Muscle of leg (tissue), 16 donors: ENCODE results near the gene BID. TPM values are rescaled to one million over a fixed set of nuclear protein-coding genes. Genes with fewer than 3 reads are reported as not detected.

ENCODE experiments used
- DNase-seq: peaks from one replicate; pipeline ENCODE4 v3.0.0; 2013
- H3K27ac ChIP-seq: one replicate; pipeline ENCODE4 v1.5.1; 2013; ENCODE audit warnings: mild to moderate bottlenecking, low read length, control low read depth
- H3K27me3 ChIP-seq: one replicate; pipeline ENCODE4 v1.6.1; 2013; ENCODE audit warnings: low read length; ENCODE audit not compliant: control insufficient read depth, insufficient read depth
- H3K36me3 ChIP-seq: one replicate; pipeline ENCODE4 v1.6.1; 2013; ENCODE audit warnings: low read length; ENCODE audit not compliant: control insufficient read depth, insufficient read depth
- H3K4me1 ChIP-seq: one replicate; pipeline ENCODE4 v1.6.1; 2013; ENCODE audit warnings: low read length; ENCODE audit not compliant: control insufficient read depth, insufficient read depth
- H3K4me3 ChIP-seq: one replicate; pipeline ENCODE4 v1.5.1; 2013; ENCODE audit warnings: low read length, control low read depth
- H3K9me3 ChIP-seq: replicated peaks from 2 replicates; pipeline ENCODE4 v1.6.1; 2013; ENCODE audit warnings: low read depth, low read length; ENCODE audit not compliant: control insufficient read depth
- WGBS: methylation state at CpG from one replicate; pipeline ENCODE4 v1.1.5; 2013; ENCODE audit warnings: missing lambda C conversion rate; ENCODE audit not compliant: insufficient coverage; 5-methylcytosine and 5-hydroxymethylcytosine counted together
- long read RNA-seq, 11 donors: transcript quantifications; one replicate each; lab custom pipeline, GENCODE V29; 2026
- polyA plus RNA-seq, 8 donors: library from polyadenylated mRNA; unstranded; fragments of 120-200 nt; gene quantifications; one replicate each; pipeline versions ENCODE4 v1.2.1 to v1.2.3, GENCODE V29; 2013; ENCODE audit warnings: inconsistent platforms in 1 of 8, low replicate concordance in 1 of 8; ENCODE audit not compliant: insufficient read length in 8 of 8, insufficient read depth in 1 of 8
- total RNA-seq: library from RNA; stranded (reverse); fragments of 120-200 nt; gene quantifications from one replicate; pipeline ENCODE4 v1.2.4, GENCODE V29; 2013

The BID gene
- total RNA-seq (16.0 TPM), polyA plus RNA-seq (10 to 100 TPM; 16.1 to 20.5 (median 18.0) TPM)
- long read RNA-seq, donor 1, transcript BID-215 (6 exons, 2,199 nt) = major isoform, 9 of 10 reads
- long read RNA-seq, donor 1, partial matches to known transcripts = 0 of 10 reads
- long read RNA-seq, donor 1, other reads (novel, unspliced or antisense) = 0 of 10 reads
- long read RNA-seq, donor 2, partial matches to known transcripts = 0 of 1 reads
- long read RNA-seq, donor 2, other reads (novel, unspliced or antisense) = 0 of 1 reads
- long read RNA-seq, donor 3, transcript BID-215 (6 exons, 2,199 nt) = major isoform, 11 of 15 reads
- long read RNA-seq, donor 3, partial matches to known transcripts = 0 of 15 reads
- long read RNA-seq, donor 3, other reads (novel, unspliced or antisense) = 0 of 15 reads
- long read RNA-seq, donor 4, transcript BID-215 (6 exons, 2,199 nt) = major isoform, 5 of 7 reads
- long read RNA-seq, donor 4, partial matches to known transcripts = 0 of 7 reads
- long read RNA-seq, donor 4, other reads (novel, unspliced or antisense) = 0 of 7 reads
- long read RNA-seq, donor 5, transcript BID-215 (6 exons, 2,199 nt) = major isoform, 15 of 20 reads
- long read RNA-seq, donor 5, partial matches to known transcripts = 0 of 20 reads
- long read RNA-seq, donor 5, other reads (novel, unspliced or antisense) = 0 of 20 reads
- long read RNA-seq, donor 6, transcript BID-215 (6 exons, 2,199 nt) = major isoform, 8 of 15 reads
- long read RNA-seq, donor 6, partial matches to known transcripts = 0 of 15 reads
- long read RNA-seq, donor 6, other reads (novel, unspliced or antisense) = 0 of 15 reads
- long read RNA-seq, donor 7, partial matches to known transcripts = 0 of 10 reads
- long read RNA-seq, donor 7, other reads (novel, unspliced or antisense) = 0 of 10 reads
- long read RNA-seq, donor 8, partial matches to known transcripts = 0 of 9 reads
- long read RNA-seq, donor 8, other reads (novel, unspliced or antisense) = 0 of 9 reads
- long read RNA-seq, donor 9, partial matches to known transcripts = 0 of 6 reads
- long read RNA-seq, donor 9, other reads (novel, unspliced or antisense) = 0 of 6 reads
- long read RNA-seq, donor 10, transcript BID-215 (6 exons, 2,199 nt) = major isoform, 9 of 17 reads
- long read RNA-seq, donor 10, transcript BID-203 (4 exons, 1,879 nt) = minor isoform, 5 of 17 reads
- long read RNA-seq, donor 10, partial matches to known transcripts = 0 of 17 reads
- long read RNA-seq, donor 10, other reads (novel, unspliced or antisense) = 0 of 17 reads
- long read RNA-seq, donor 11, transcript BID-215 (6 exons, 2,199 nt) = major isoform, 9 of 11 reads
- long read RNA-seq, donor 11, partial matches to known transcripts = 0 of 11 reads
- long read RNA-seq, donor 11, other reads (novel, unspliced or antisense) = 0 of 11 reads

DNA sequence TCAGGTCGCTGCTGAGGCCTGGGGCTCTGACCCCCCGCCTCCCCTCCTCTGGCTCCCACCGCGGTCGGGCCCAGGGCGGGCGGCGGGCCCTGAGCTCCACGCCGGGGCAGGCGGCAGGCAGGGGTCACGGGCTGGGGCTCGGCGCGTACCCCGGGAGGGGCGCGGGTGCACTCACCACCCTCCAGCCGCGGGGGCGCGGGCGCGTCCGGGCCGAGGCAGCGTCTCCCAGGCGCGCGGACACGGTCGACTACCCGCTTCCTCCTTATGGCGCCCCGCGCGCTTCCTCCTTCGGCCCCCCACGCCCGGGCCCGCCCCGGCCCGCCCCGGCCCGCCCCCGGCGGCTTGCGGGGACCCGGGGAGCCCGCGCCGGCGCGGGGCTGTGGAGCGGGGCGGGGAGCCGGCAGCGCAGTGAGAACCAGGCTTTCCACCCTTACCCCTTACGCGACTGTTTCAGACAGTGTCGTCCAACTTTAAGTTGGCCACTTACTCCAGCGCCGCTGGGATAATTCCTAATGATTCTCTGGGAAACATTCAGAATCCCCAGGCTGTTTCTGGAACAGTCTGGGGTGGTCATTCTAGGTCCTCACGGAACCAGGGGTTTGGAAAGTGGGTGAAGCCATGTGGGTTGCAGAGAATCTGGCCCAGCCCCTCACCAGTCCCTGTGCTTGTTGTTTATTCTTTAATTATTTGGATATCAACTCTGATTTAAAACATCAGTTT is at the start of gene BID:
TSS of gene BID (minus strand) at position 264 of the 720 bp plus-strand sequence. CDS start 24,353 bp downstream, outside the sequence.
- Histone ChIP-seq H3K4me3 (peak within 1 kb of the TSS; percentile 50), H3K27ac (no peak within 1 kb of the TSS), H3K4me1 (peaks cover 45% of the 10 kb centered on the region), H3K36me3 (no peaks in the 10 kb centered on the region), H3K27me3 (peaks cover 3% of the 10 kb centered on the region), H3K9me3 (no peaks in the 10 kb centered on the region)
- peak; percentile 58 for DNase-seq
- under 1% methylated on average over 41 of the region's 64 CpGs for WGBS

DNA sequence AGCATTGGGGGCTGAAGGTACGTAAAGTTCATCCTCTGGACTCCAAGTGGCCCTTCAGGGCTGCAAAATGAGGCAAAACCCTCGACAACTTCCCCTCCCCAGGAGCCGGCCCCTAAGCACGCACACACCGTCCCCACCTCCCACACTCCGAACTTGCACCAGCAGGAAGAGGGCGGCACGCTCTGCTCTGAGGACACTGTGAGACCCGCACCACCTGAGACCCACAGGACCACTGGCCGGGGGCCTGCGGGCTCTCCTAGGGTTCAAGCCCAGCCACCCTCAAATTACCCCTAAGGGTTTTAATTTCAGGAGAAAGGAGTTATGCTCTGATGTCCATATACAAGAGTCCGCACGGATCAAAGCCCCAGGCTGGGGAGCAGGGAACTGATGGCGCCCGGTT is 49.7 kb upstream of the BID start:
- WGBS = 91% methylated on average over 6 of the region's 15 CpGs
- DNase-seq = no peak
- Histone ChIP-seq H3K36me3 (peaks cover 66% of the 10 kb centered on the region), H3K27me3 (no peaks in the 10 kb centered on the region), H3K27ac (no peak overlapping the region), H3K4me3 (no peak overlapping the region), H3K9me3 (no peaks in the 10 kb centered on the region), H3K4me1 (no peaks in the 10 kb centered on the region)

DNA sequence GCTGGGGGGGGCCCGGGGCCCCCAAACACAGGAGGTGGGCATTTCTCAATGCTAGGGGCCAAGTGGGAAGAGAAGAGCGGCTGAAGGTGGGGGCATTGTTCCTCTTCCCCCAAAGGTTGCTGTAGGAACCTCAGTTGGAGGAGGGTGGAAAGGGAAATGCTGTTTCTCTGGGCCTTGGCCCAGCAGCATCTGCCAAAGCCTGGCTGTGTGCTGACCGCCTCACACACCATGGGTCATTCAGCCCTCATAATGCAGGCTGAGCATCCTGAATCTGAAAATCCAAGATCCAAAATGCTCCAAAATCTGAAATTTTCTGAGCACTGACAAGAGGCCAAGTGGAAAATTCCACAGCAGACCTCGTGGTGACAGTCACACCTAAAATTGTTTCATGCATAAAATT is 49.0 kb upstream of the BID start:
- H3K4me3 ChIP-seq = no peak overlapping the region
- 89% methylated on average over 3 of the region's 4 CpGs for WGBS
- H3K9me3 ChIP-seq = no peaks in the 10 kb centered on the region
- no peaks in the 10 kb centered on the region for H3K4me1 ChIP-seq
- peaks cover 66% of the 10 kb centered on the region for H3K36me3 ChIP-seq
- H3K27me3 ChIP-seq = no peaks in the 10 kb centered on the region
- DNase-seq = no peak
- no peak overlapping the region for H3K27ac ChIP-seq

DNA sequence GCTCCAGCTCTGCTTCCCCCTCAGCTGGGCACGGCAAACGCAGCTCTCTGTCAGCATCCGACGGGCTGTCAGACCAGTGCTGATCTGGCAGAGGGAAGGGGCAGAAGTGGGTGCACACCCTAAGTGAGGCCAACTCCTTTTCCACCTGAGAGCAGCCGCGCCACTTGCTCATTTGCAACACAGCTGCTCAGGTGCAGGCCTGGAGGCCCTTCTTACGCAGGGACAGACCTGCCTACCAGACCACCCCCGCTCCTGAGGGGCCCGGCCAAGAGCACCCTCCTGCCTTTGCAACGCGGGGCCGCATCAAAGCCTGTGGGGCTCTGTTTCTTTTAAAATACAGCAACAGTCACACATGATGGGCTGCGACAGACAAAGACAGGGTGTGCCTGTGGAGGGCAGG is 47.8 kb upstream of the BID start:
- Histone ChIP-seq H3K27ac (no peak overlapping the region), H3K36me3 (peaks cover 62% of the 10 kb centered on the region), H3K4me3 (no peak overlapping the region), H3K4me1 (no peaks in the 10 kb centered on the region), H3K9me3 (no peaks in the 10 kb centered on the region), H3K27me3 (no peaks in the 10 kb centered on the region)
- WGBS = 93% methylated on average over 13 of the region's 13 CpGs
- no peak for DNase-seq

DNA sequence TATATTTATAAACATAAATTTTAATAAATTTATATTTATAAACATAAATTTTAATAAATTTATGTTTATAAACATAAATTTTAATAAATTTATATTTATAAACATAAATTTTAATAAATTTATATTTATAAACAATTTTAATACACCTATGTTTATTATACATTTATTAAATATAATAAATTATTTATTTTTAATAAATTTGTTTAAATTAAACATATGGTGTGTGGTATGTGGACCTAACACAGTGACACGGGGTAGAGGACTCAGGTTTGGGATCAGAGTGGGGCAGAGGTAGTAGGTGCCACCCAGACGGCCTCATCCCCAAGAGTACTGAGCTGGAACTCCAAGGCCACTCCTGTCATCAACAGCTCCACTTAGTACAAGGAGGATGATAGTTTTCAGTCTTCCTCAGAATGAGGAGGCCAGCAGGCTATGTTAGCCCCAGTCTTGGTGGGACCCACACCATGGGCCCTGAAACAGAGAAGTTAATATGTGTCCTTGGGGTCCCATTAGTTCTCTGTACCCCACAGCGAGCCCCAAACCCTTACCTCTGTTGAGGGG is 46.7 kb upstream of the BID start:
- H3K27me3 ChIP-seq = no peaks in the 10 kb centered on the region
- peaks cover 63% of the 10 kb centered on the region for H3K36me3 ChIP-seq
- H3K9me3 ChIP-seq = no peaks in the 10 kb centered on the region
- DNase-seq = no peak
- no peak overlapping the region for H3K4me3 ChIP-seq
- no peaks in the 10 kb centered on the region for H3K4me1 ChIP-seq
- H3K27ac ChIP-seq = no peak overlapping the region
- no CpG with 5 or more reads among the region's 3 CpGs for WGBS

DNA sequence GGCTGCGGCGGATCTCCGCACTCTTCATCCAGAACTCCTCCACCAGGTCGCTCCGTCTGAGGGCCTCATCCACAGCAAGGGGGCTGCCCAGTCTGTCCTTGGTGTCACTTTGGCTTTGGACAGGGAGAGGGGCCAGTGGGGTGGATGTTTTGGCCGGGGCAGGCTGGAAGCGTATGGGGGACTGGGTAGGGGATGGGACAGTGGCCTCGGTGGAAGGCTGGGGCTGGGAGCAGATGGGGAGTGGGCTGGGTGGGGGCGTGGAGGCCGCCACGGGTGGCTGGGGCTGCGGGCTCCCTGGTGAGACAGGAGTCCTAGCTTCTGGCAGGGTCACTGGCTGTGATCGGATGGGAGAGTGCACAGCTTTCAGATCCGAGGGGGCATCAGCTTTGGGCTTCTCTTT is 44.4 kb upstream of the BID start:
- Histone ChIP-seq H3K9me3 (no peaks in the 10 kb centered on the region), H3K4me1 (no peaks in the 10 kb centered on the region), H3K27ac (no peak overlapping the region), H3K27me3 (no peaks in the 10 kb centered on the region), H3K4me3 (no peak overlapping the region), H3K36me3 (peaks cover 67% of the 10 kb centered on the region)
- 92% methylated on average over 13 of the region's 14 CpGs for whole genome bisulfite sequencing
- no peak for DNase-seq

DNA sequence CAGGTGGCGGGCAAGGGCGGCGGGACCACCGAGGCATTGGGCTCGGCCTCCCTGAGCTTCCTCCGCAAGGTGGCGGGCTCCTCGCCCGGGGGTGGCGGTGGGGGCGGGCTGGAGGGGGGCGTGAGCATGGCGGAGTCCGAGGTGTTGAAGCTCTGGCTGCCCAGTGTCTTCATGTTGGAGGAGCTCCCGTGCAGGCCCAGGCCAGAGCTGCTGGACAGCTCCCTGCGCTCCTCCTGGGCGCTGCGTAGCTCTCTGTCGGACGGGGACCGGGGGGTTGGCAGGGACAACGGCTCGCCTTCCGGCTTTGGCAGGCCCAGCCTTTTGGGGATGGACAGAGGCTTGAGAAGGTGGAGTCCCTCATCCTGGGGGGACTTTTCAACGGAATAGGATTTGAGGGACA is 43.9 kb upstream of the BID start:
- no peak overlapping the region for H3K4me3 ChIP-seq
- H3K36me3 ChIP-seq = peaks cover 72% of the 10 kb centered on the region
- H3K4me1 ChIP-seq = no peaks in the 10 kb centered on the region
- no peak for DNase-seq
- H3K9me3 ChIP-seq = no peaks in the 10 kb centered on the region
- H3K27ac ChIP-seq = no peak overlapping the region
- 72% methylated on average over 17 of the region's 25 CpGs for WGBS
- H3K27me3 ChIP-seq = no peaks in the 10 kb centered on the region

- no peak for DNase-seq
- Histone ChIP-seq H3K9me3 (no peaks in the 10 kb centered on the region), H3K4me1 (no peaks in the 10 kb centered on the region), H3K4me3 (no peak overlapping the region), H3K27ac (no peak overlapping the region), H3K27me3 (no peaks in the 10 kb centered on the region), H3K36me3 (peaks cover 69% of the 10 kb centered on the region)
- WGBS = 93% methylated on average over 32 of the region's 33 CpGs
These were observed 43.3 kb upstream of the BID start for GRCh38 chr22:17817511-17818065.

GRCh38 chr22:17817079-17817478 is 42.8 kb upstream of the BID start:
- Histone ChIP-seq H3K9me3 (no peaks in the 10 kb centered on the region), H3K27ac (no peak overlapping the region), H3K4me1 (no peaks in the 10 kb centered on the region), H3K27me3 (no peaks in the 10 kb centered on the region), H3K36me3 (peaks cover 66% of the 10 kb centered on the region), H3K4me3 (no peak overlapping the region)
- DNase-seq = no peak
- 82% methylated on average over 17 of the region's 21 CpGs for WGBS
